ENCODE results near the gene GOLGA6L7.
"Not testable (repeated sequence)": the region's sequence is repeated elsewhere in the genome, so short reads cannot be mapped to it uniquely, and the experiment has no call there.

The GOLGA6L7 gene

GRCh38 chr15:28847247-28847646 lies 1.2 kb downstream of the GOLGA6L7 start:
- in situ Hi-C loops (cut with HindIII; ENCODE audit: low sequenced_read_pairs) = not testable (repeated sequence)

- in situ Hi-C loops (cut with HindIII; ENCODE audit: low sequenced_read_pairs) = not testable (repeated sequence)
These were observed 4.3 kb downstream of the GOLGA6L7 start for GRCh38 chr15:28844147-28844546.

GRCh38 chr15:28843520-28843919 lies 4.9 kb downstream of the GOLGA6L7 start:
- in situ Hi-C loops (cut with HindIII; ENCODE audit: low sequenced_read_pairs) = not testable (repeated sequence)

- in situ Hi-C loops (cut with HindIII; ENCODE audit: low sequenced_read_pairs) = not testable (repeated sequence)
These were observed 6.2 kb downstream of the GOLGA6L7 start for GRCh38 chr15:28842210-28842609.

- in situ Hi-C loops (cut with HindIII; ENCODE audit: low sequenced_read_pairs) = not testable (repeated sequence)
These were observed 8.2 kb downstream of the GOLGA6L7 start for GRCh38 chr15:28840285-28840684.

GRCh38 chr15:28834957-28835585 lies 13.4 kb downstream of the GOLGA6L7 start:
- in situ Hi-C loops (cut with HindIII; ENCODE audit: low sequenced_read_pairs) = not testable (repeated sequence)

GRCh38 chr15:28831897-28832587 lies 16.4 kb downstream of the GOLGA6L7 start:
- in situ Hi-C loops (cut with HindIII; ENCODE audit: low sequenced_read_pairs) = not testable (repeated sequence)

- in situ Hi-C loops (cut with HindIII; ENCODE audit: low sequenced_read_pairs) = not testable (repeated sequence)
These were observed 27.0 kb downstream of the GOLGA6L7 start for GRCh38 chr15:28821420-28821819.

GRCh38 chr15:28819930-28820295 lies 28.5 kb downstream of the GOLGA6L7 start:
- in situ Hi-C loops (cut with HindIII; ENCODE audit: low sequenced_read_pairs) = not testable (repeated sequence)

- in situ Hi-C loops (cut with HindIII; ENCODE audit: low sequenced_read_pairs) = not testable (repeated sequence)
These were observed 29.2 kb downstream of the GOLGA6L7 start for GRCh38 chr15:28819019-28819929.

- in situ Hi-C loops (cut with HindIII; ENCODE audit: low sequenced_read_pairs) = not testable (repeated sequence)
These were observed 30.3 kb downstream of the GOLGA6L7 start for GRCh38 chr15:28818168-28818567.

GRCh38 chr15:28814059-28814458 lies 34.4 kb downstream of the GOLGA6L7 start:
- in situ Hi-C loops (cut with HindIII; ENCODE audit: low sequenced_read_pairs) = not testable (repeated sequence)

- in situ Hi-C loops (cut with HindIII; ENCODE audit: low sequenced_read_pairs) = not testable (repeated sequence)
These were observed 35.1 kb downstream of the GOLGA6L7 start for GRCh38 chr15:28813392-28813791.

- in situ Hi-C loops (cut with HindIII; ENCODE audit: low sequenced_read_pairs) = not testable (repeated sequence)
These were observed 36.4 kb downstream of the GOLGA6L7 start for GRCh38 chr15:28811852-28812550.

- in situ Hi-C loops (cut with HindIII; ENCODE audit: low sequenced_read_pairs) = not testable (repeated sequence)
These were observed 38.0 kb downstream of the GOLGA6L7 start for GRCh38 chr15:28810444-28810843.

- in situ Hi-C loops (cut with HindIII; ENCODE audit: low sequenced_read_pairs) = not testable (repeated sequence)
These were observed 40.3 kb downstream of the GOLGA6L7 start for GRCh38 chr15:28808136-28808535.

- in situ Hi-C loops (cut with HindIII; ENCODE audit: low sequenced_read_pairs) = not testable (repeated sequence)
These were observed 48.1 kb downstream of the GOLGA6L7 start for GRCh38 chr15:28800366-28800765.

- in situ Hi-C loops (cut with HindIII; ENCODE audit: low sequenced_read_pairs) = not testable (repeated sequence)
These were observed 50.2 kb downstream of the GOLGA6L7 start for GRCh38 chr15:28798234-28798633.

- in situ Hi-C loops (cut with HindIII; ENCODE audit: low sequenced_read_pairs) = not testable (repeated sequence)
These were observed 54.2 kb downstream of the GOLGA6L7 start for GRCh38 chr15:28794231-28794630.
